Mucosa of descending colon (tissue), 3 donors: ENCODE data around the gene OR1F1. TPM values are rescaled to one million over a fixed set of nuclear protein-coding genes. Genes with fewer than 3 reads are reported as not detected.

Source experiments
- ATAC-seq: fragments of 200-7000 bp; cut with Tn5 transposase; one replicate; pipeline ENCODE4 v1.9.1; 2020; ENCODE audit warnings: mild to moderate bottlenecking, moderate library complexity
- DNase-seq, 3 donors: peaks; one replicate each; pipeline ENCODE4 v3.0.0-alpha.2; 2020
- H3K36me3 ChIP-seq: fragments of 200-600 bp; one replicate; pipeline ENCODE4 v1.8.0; 2021; ENCODE audit warnings: low read depth, mild to moderate bottlenecking
- H3K4me1 ChIP-seq: fragments of 200-600 bp; one replicate; pipeline ENCODE4 v1.8.0; 2021; ENCODE audit warnings: low read depth, mild to moderate bottlenecking
- H3K4me3 ChIP-seq: fragments of 200-600 bp; one replicate; pipeline ENCODE4 v1.8.0; 2021; ENCODE audit warnings: mild to moderate bottlenecking
- H3K9me3 ChIP-seq: fragments of 200-600 bp; one replicate; pipeline ENCODE4 v1.8.0; 2021; ENCODE audit warnings: mild to moderate bottlenecking
- CTCF ChIP-seq: fragments of 200-600 bp; IDR thresholded peaks from one replicate; pipeline ENCODE4 v1.8.0; 2022; ENCODE audit warnings: antibody characterized with exemption, mild to moderate bottlenecking
- intact Hi-C, 2 donors: fragments of 100-400 bp; cut with DNase I in 1 of 2; cut with micrococcal nuclease in 1 of 2; formaldehyde crosslinking; loops; one replicate each; pipeline versions ENCODE4 v1.11.0 to v1.11.1; 2022; cut with DNase I, micrococcal nuclease
- total RNA-seq, 3 donors: library from RNA; stranded (reverse); fragmentation: NEBNext Ultra II Directional in 2 of 3; extraction: Animal tissue kit (Norgen Biotek cat#: 25700) in 2 of 3; gene quantifications; one replicate each; pipeline versions ENCODE4 v1.2.1 to v1.2.4, GENCODE V29; 2021 to 2023
- donor health status: DM: no; HTN: no; CAD: no; lungs with moderate emphysema.
- donor health status: DM: no; HTN: no; CAD: no.
- donor health status: DM: no; HTN: yes; CAD: no.

The OR1F1 gene
- total RNA-seq, 3 donors from 2014 or later = not detected

GRCh38 chr16:3144321-3144983 lies 43.6 kb upstream of the OR1F1 start:
- no peak for TF ChIP-seq CTCF
- intact Hi-C loops = no loop called here
- H3K9me3 ChIP-seq = no peaks in the 10 kb centered on the region
- peaks cover 9% of the 10 kb centered on the region for H3K4me1 ChIP-seq
- no peak overlapping the region for H3K4me3 ChIP-seq
- peak; percentile 3 for ATAC-seq
- no peaks in the 10 kb centered on the region for H3K36me3 ChIP-seq
- DNase-seq = peak in 1 of 3 donors; percentile 39

GRCh38 chr16:3145151-3145550 lies 42.9 kb upstream of the OR1F1 start:
- TF ChIP-seq CTCF = no peak
- intact Hi-C loops = no loop called here
- Histone ChIP-seq H3K36me3 (no peaks in the 10 kb centered on the region), H3K4me1 (peaks cover 12% of the 10 kb centered on the region), H3K4me3 (no peak overlapping the region), H3K9me3 (no peaks in the 10 kb centered on the region)
- ATAC-seq (no peak), DNase-seq (peak in 1 of 3 donors; percentile 42)

GRCh38 chr16:3145660-3146059 lies 42.3 kb upstream of the OR1F1 start:
- Histone ChIP-seq H3K9me3 (no peaks in the 10 kb centered on the region), H3K4me1 (peaks cover 12% of the 10 kb centered on the region), H3K4me3 (no peak overlapping the region), H3K36me3 (no peaks in the 10 kb centered on the region)
- no peak for TF ChIP-seq CTCF
- intact Hi-C loops = no loop called here
- peak in 1 of 3 donors; percentile 49 for DNase-seq
- ATAC-seq = no peak

GRCh38 chr16:3147046-3147756 lies 40.8 kb upstream of the OR1F1 start:
- intact Hi-C loops = no loop called here
- TF ChIP-seq CTCF = no peak
- H3K4me3 ChIP-seq = no peak overlapping the region
- H3K36me3 ChIP-seq = no peaks in the 10 kb centered on the region
- H3K9me3 ChIP-seq = no peaks in the 10 kb centered on the region
- H3K4me1 ChIP-seq = peaks cover 22% of the 10 kb centered on the region
- DNase-seq (no peak), ATAC-seq (no peak)

GRCh38 chr16:3147757-3148104 lies 40.3 kb upstream of the OR1F1 start:
- Histone ChIP-seq H3K36me3 (no peaks in the 10 kb centered on the region), H3K4me1 (peaks cover 22% of the 10 kb centered on the region), H3K4me3 (no peak overlapping the region), H3K9me3 (no peaks in the 10 kb centered on the region)
- TF ChIP-seq CTCF = no peak
- DNase-seq (peak in 1 of 3 donors; percentile 39), ATAC-seq (no peak)
- intact Hi-C loops = no loop called here
